HFFc6 (cell line): ENCODE measurements around the gene IER2. TPM values are rescaled to one million over a fixed set of nuclear protein-coding genes. Genes with fewer than 3 reads are reported as not detected.
A peak's percentile ranks its signal among the peaks of the same experiment; 100 is the strongest.

Experiments used
- DNase-seq: peaks from one replicate; pipeline ENCODE4 v3.0.0-alpha.2; 2018
- H3K27ac Mint-ChIP-seq: 2 replicates; pipeline ENCODE4 v1.8.0; 2020; ENCODE audit warnings: mild to moderate bottlenecking, mixed read lengths
- H3K27me3 Mint-ChIP-seq: 2 replicates; pipeline ENCODE4 v1.8.0; 2021; ENCODE audit warnings: mild to moderate bottlenecking, moderate library complexity, mixed read lengths; ENCODE audit not compliant: insufficient read depth
- H3K36me3 Mint-ChIP-seq: 2 replicates; pipeline ENCODE4 v1.8.0; 2021; ENCODE audit warnings: low read depth, mixed read lengths
- H3K4me1 Mint-ChIP-seq: 2 replicates; pipeline ENCODE4 v1.8.0; 2020; ENCODE audit warnings: low read depth, mixed read lengths
- H3K4me3 Mint-ChIP-seq: 2 replicates; pipeline ENCODE4 v1.8.0; 2020; ENCODE audit warnings: mild to moderate bottlenecking, moderate library complexity, mixed read lengths
- H3K9me3 Mint-ChIP-seq: 2 replicates; pipeline ENCODE4 v1.8.0; 2020; ENCODE audit warnings: mild to moderate bottlenecking, mixed read lengths
- total RNA-seq, 6 experiments: library from RNA; stranded (reverse); fragmentation: NEBNext Ultra II Directional; extraction: Animal tissue kit (Norgen Biotek cat#: 25700); gene quantifications; 2 replicates in 1 of 6; 3 replicates in 5 of 6; pipeline ENCODE4 v1.2.3, GENCODE V29; 2021
- TF ChIP-seq, protein P1 (sequence below): fragments of 200-600 bp; sonication (generic); IDR thresholded peaks from 2 replicates; pipeline ENCODE4 v1.5.0; 2021; ENCODE audit warnings: antibody characterized with exemption, mild to moderate bottlenecking

IER2 gene
- total RNA-seq, 6 experiments from 2014 or later, result 68.9 to 91.2 (median 87.7) TPM

- peak overlapping the region; percentile 87 for H3K27ac Mint-ChIP-seq
Observed at GRCh38 chr19:13133241-13133870, 16.9 kb upstream of the IER2 start.

DNA sequence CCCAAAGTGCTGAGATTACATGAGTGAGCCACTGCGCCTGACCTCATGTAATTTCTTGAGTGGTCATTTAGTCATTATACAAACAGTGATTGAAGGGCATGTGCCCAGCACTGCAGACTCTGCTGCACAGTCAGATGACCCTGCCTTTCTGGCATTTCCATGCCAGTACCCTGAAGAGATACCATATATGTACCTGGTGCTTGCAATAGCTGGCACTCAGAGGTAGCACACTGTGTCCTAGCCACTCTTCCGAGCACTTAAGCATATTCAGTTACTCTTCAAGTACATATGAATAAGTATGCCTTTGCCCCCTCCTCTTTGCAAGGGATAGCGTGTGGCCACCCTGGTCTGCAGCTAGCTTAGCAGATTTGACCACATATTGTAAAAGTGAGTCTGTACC lies 15.6 kb upstream of the IER2 start:
- no peak overlapping the region for H3K4me3 Mint-ChIP-seq
- H3K27ac Mint-ChIP-seq, result peak overlapping the region; percentile 36; the same call in 1 of the 2 replicates
- no peaks in the 10 kb centered on the region for H3K9me3 Mint-ChIP-seq
- DNase-seq, result no peak
- peaks cover 2% of the 10 kb centered on the region; the same call in 1 of the 2 replicates for H3K27me3 Mint-ChIP-seq
- H3K4me1 Mint-ChIP-seq, result peaks cover 43% of the 10 kb centered on the region
- TF ChIP-seq, protein P1, sequence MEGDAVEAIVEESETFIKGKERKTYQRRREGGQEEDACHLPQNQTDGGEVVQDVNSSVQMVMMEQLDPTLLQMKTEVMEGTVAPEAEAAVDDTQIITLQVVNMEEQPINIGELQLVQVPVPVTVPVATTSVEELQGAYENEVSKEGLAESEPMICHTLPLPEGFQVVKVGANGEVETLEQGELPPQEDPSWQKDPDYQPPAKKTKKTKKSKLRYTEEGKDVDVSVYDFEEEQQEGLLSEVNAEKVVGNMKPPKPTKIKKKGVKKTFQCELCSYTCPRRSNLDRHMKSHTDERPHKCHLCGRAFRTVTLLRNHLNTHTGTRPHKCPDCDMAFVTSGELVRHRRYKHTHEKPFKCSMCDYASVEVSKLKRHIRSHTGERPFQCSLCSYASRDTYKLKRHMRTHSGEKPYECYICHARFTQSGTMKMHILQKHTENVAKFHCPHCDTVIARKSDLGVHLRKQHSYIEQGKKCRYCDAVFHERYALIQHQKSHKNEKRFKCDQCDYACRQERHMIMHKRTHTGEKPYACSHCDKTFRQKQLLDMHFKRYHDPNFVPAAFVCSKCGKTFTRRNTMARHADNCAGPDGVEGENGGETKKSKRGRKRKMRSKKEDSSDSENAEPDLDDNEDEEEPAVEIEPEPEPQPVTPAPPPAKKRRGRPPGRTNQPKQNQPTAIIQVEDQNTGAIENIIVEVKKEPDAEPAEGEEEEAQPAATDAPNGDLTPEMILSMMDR, result no peak
- H3K36me3 Mint-ChIP-seq, result peaks cover 10% of the 10 kb centered on the region; the same call in 1 of the 2 replicates

More at GRCh38 chr19:13133241-13133870, 16.9 kb upstream of the IER2 start:
- DNase-seq, result no peak
- Mint-ChIP-seq H3K9me3 (no peaks in the 10 kb centered on the region), H3K27me3 (peaks cover 2% of the 10 kb centered on the region; the same call in 1 of the 2 replicates), H3K4me1 (peaks cover 44% of the 10 kb centered on the region), H3K4me3 (peak overlapping the region; percentile 25), H3K36me3 (peaks cover 10% of the 10 kb centered on the region; the same call in 1 of the 2 replicates)
- TF ChIP-seq, protein P1, result no peak; the same call in 1 of the 2 replicates

GRCh38 chr19:13135068-13136062 lies 14.8 kb upstream of the IER2 start:
- H3K27me3 Mint-ChIP-seq, result peaks cover 2% of the 10 kb centered on the region; the same call in 1 of the 2 replicates
- no peak overlapping the region for H3K27ac Mint-ChIP-seq
- TF ChIP-seq, protein P1, result no peak
- H3K4me3 Mint-ChIP-seq, result no peak overlapping the region
- DNase-seq, result no peak
- H3K9me3 Mint-ChIP-seq, result no peaks in the 10 kb centered on the region
- H3K36me3 Mint-ChIP-seq, result peaks cover 10% of the 10 kb centered on the region; the same call in 1 of the 2 replicates
- H3K4me1 Mint-ChIP-seq, result peaks cover 45% of the 10 kb centered on the region

- TF ChIP-seq, protein P1, result no peak
- Mint-ChIP-seq H3K27me3 (peaks cover 2% of the 10 kb centered on the region; the same call in 1 of the 2 replicates), H3K4me3 (no peak overlapping the region), H3K36me3 (peaks cover 10% of the 10 kb centered on the region), H3K9me3 (no peaks in the 10 kb centered on the region), H3K27ac (no peak overlapping the region; the same call in 1 of the 2 replicates), H3K4me1 (peaks cover 35% of the 10 kb centered on the region)
- no peak for DNase-seq
Observed at GRCh38 chr19:13137290-13137794, 12.9 kb upstream of the IER2 start.

GRCh38 chr19:13138171-13138915 lies 11.9 kb upstream of the IER2 start:
- H3K27me3 Mint-ChIP-seq, result peaks cover 2% of the 10 kb centered on the region; the same call in 1 of the 2 replicates
- no peaks in the 10 kb centered on the region for H3K9me3 Mint-ChIP-seq
- peaks cover 35% of the 10 kb centered on the region for H3K4me1 Mint-ChIP-seq
- TF ChIP-seq, protein P1, result no peak
- H3K36me3 Mint-ChIP-seq, result peaks cover 10% of the 10 kb centered on the region
- H3K27ac Mint-ChIP-seq, result no peak overlapping the region
- no peak overlapping the region for H3K4me3 Mint-ChIP-seq
- DNase-seq, result no peak
